ENCODE measurements around the gene CCL7. TPM values are rescaled to one million over a fixed set of nuclear protein-coding genes. Genes with fewer than 3 reads are reported as not detected.

The CCL7 gene
- polyA plus RNA-seq, 3 donors: 0.25 to 0.38 TPM; not detected in 1

DNA sequence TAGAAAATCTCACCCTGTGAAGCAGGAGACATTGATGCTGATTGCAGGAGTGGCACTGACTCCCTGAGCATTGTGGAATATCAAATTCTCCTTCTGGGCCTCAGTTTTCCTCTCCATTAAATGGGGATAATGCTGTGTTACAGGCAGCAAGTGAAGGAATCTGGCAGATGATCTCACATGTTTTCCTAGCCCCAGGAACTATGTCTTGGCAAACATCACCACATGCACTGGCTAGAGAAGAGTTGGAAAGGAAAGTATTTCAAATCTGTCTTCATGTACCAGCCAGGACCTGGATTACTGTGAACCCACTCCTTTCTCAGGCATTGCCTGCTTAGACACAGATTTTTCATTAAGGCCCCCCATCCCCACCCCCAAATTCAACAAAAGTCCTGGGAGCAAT lies 35.6 kb downstream of the CCL7 start:
- no peak overlapping the region for H3K4me2 ChIP-seq (replicated peaks; ENCODE audit: extremely low read depth, low read length, poor library complexity, severe bottlenecking)
- peaks cover 66% of the 10 kb centered on the region for H3K4me1 Mint-ChIP-seq
- no peaks in the 10 kb centered on the region for H3K9me3 ChIP-seq (replicated peaks in 1 of 2; ENCODE audit: control insufficient read depth in 1 of 2, insufficient read depth in 1 of 2, low read length in 2 of 2)
- H3K27me3 Mint-ChIP-seq (ENCODE audit: low read depth in 3 of 3): peaks cover 0 to 2% (median 0%) of the 10 kb centered on the region in 3 donors
- no peaks in the 10 kb centered on the region for H3K79me2 ChIP-seq (ENCODE audit: insufficient read depth, low read length)
- no peak overlapping the region for H3K9ac ChIP-seq (ENCODE audit: insufficient read depth, low read length, poor library complexity, severe bottlenecking)
- TF ChIP-seq, protein P1, sequence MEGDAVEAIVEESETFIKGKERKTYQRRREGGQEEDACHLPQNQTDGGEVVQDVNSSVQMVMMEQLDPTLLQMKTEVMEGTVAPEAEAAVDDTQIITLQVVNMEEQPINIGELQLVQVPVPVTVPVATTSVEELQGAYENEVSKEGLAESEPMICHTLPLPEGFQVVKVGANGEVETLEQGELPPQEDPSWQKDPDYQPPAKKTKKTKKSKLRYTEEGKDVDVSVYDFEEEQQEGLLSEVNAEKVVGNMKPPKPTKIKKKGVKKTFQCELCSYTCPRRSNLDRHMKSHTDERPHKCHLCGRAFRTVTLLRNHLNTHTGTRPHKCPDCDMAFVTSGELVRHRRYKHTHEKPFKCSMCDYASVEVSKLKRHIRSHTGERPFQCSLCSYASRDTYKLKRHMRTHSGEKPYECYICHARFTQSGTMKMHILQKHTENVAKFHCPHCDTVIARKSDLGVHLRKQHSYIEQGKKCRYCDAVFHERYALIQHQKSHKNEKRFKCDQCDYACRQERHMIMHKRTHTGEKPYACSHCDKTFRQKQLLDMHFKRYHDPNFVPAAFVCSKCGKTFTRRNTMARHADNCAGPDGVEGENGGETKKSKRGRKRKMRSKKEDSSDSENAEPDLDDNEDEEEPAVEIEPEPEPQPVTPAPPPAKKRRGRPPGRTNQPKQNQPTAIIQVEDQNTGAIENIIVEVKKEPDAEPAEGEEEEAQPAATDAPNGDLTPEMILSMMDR (IDR thresholded peaks at IDR 0.05): no peak
- no peaks in the 10 kb centered on the region for H3K36me3 ChIP-seq (replicated peaks in 1 of 2; ENCODE audit: control insufficient read depth in 1 of 2, insufficient read depth in 2 of 2, low read length in 2 of 2)
- no peaks in the 10 kb centered on the region for H4K20me1 ChIP-seq (ENCODE audit: insufficient read depth, low read length)
- H3K36me3 Mint-ChIP-seq: no peaks in the 10 kb centered on the region
- no peaks in the 10 kb centered on the region for H3K9me3 Mint-ChIP-seq
- intact Hi-C loops (cut with micrococcal nuclease): loop anchor here in 1 of 2 donors (2.0 to 10.0 kb wide), 3 partner anchors 53 to 63 kb away; partner anchors contain the start of gene CCL1
- no peak overlapping the region for H2AFZ ChIP-seq (ENCODE audit: insufficient read depth, low read depth, low read length, poor library complexity, severe bottlenecking)
- no peak overlapping the region for H3K27ac Mint-ChIP-seq
- no peak overlapping the region for H3K4me3 ChIP-seq (replicated peaks in 1 of 3; ENCODE audit: low read depth in 2 of 3, low read length in 3 of 3)
- peaks cover 54 to 60% of the 10 kb centered on the region in 2 donors for H3K4me1 ChIP-seq (ENCODE audit: control insufficient read depth in 1 of 2, insufficient read depth in 2 of 2, low read length in 2 of 2)
- H3K27ac ChIP-seq (ENCODE audit: low read depth in 1 of 2, low read length in 2 of 2): no peak overlapping the region
- H3K4me3 Mint-ChIP-seq: no peak overlapping the region
- DNase-seq: no peak
- no peaks in the 10 kb centered on the region for H3K27me3 ChIP-seq (ENCODE audit: control insufficient read depth in 2 of 2, insufficient read depth in 2 of 2, low read length in 2 of 2)

DNA sequence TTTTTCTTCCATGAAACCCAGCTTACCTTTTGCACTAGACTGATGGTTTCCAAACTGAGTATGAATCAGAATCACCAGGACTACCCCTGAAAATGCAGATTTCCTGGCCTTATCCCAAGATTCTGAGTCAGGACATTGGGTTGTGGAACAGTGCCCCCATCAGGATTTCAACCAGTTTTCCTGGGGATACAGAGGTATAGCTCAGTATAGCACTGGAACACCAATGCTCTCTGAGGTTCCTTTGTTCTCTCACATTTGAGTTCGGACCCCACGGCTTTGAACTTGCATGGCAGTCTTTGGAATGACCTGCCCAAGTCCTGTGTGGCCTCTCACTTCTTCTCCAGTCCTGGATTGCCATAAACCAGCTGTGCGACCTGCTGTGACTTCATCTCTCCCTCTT lies 36.4 kb downstream of the CCL7 start:
- WGBS (ENCODE audit: insufficient coverage): 75% methylated on average over 2 of the region's 3 CpGs
- no peaks in the 10 kb centered on the region for H3K9me3 Mint-ChIP-seq
- peaks cover 59% of the 10 kb centered on the region for H3K4me1 Mint-ChIP-seq

More for the DNA sequence above, 36.4 kb downstream of the CCL7 start:
- TF ChIP-seq, protein P1 (IDR thresholded peaks at IDR 0.05): no peak
- Histone ChIP-seq H3K4me1 (ENCODE audit: control insufficient read depth in 1 of 2, insufficient read depth in 2 of 2, low read length in 2 of 2) (peaks cover 49 to 54% of the 10 kb centered on the region in 2 donors), H3K4me3 (replicated peaks in 1 of 3; ENCODE audit: low read depth in 2 of 3, low read length in 3 of 3) (peak overlapping the region in 1 of 3 experiments; percentile 34), H3K27ac (ENCODE audit: low read depth in 1 of 2, low read length in 2 of 2) (peak overlapping the region in 1 of 2 donors; percentile 77), H3K9ac (ENCODE audit: insufficient read depth, low read length, poor library complexity, severe bottlenecking) (peak overlapping the region; percentile 11), H3K36me3 (replicated peaks in 1 of 2; ENCODE audit: control insufficient read depth in 1 of 2, insufficient read depth in 2 of 2, low read length in 2 of 2) (no peaks in the 10 kb centered on the region), H3K27me3 (ENCODE audit: control insufficient read depth in 2 of 2, insufficient read depth in 2 of 2, low read length in 2 of 2) (no peaks in the 10 kb centered on the region), H2AFZ (ENCODE audit: insufficient read depth, low read depth, low read length, poor library complexity, severe bottlenecking) (no peak overlapping the region), H3K79me2 (ENCODE audit: insufficient read depth, low read length) (no peaks in the 10 kb centered on the region), H3K4me2 (replicated peaks; ENCODE audit: extremely low read depth, low read length, poor library complexity, severe bottlenecking) (peak overlapping the region; percentile 42), H3K9me3 (replicated peaks in 1 of 2; ENCODE audit: control insufficient read depth in 1 of 2, insufficient read depth in 1 of 2, low read length in 2 of 2) (no peaks in the 10 kb centered on the region), H4K20me1 (ENCODE audit: insufficient read depth, low read length) (no peaks in the 10 kb centered on the region)
- peak overlapping the region; percentile 80 to 94 (median 90) for H3K27ac Mint-ChIP-seq
- intact Hi-C loops (cut with micrococcal nuclease): loop anchor here in 1 of 2 donors (2.0 to 10.0 kb wide), 3 partner anchors 54 to 64 kb away; partner anchors contain the start of gene CCL1
- H3K36me3 Mint-ChIP-seq: no peaks in the 10 kb centered on the region
- peaks cover 0 to 2% (median 0%) of the 10 kb centered on the region in 3 donors for H3K27me3 Mint-ChIP-seq (ENCODE audit: low read depth in 3 of 3)
- peak in 1 of 3 donors; percentile 63 for DNase-seq
- H3K4me3 Mint-ChIP-seq: no peak overlapping the region
